K562 (cell line): ENCODE data around the gene DNALI1. TPM values are rescaled to one million over a fixed set of nuclear protein-coding genes. Genes with fewer than 3 reads are reported as not detected.

Experiments used
- BRD4 ChIP-seq: fragments of 200-600 bp; sonication (generic); IDR thresholded peaks from 2 replicates; pipeline ENCODE4 v1.6.1; 2017; ENCODE audit warnings: inconsistent platforms
- CBX3 ChIP-seq, 2 experiments: IDR thresholded peaks; 1 replicate in 1 of 2; 2 replicates in 1 of 2; pipeline ENCODE4 v1.6.1; 2012; ENCODE audit warnings: inconsistent platforms in 2 of 2, low read length in 2 of 2, borderline replicate concordance in 1 of 2, control low read depth in 1 of 2
- CHAMP1 ChIP-seq: fragments of 450-650 bp; IDR thresholded peaks from 2 replicates; pipeline ENCODE4 v1.6.1; 2016; ENCODE audit warnings: mild to moderate bottlenecking
- FIP1L1 ChIP-seq: fragments of 200-400 bp; formaldehyde crosslinking; IDR thresholded peaks from 2 replicates; pipeline ENCODE4 v1.6.1; 2018; ENCODE audit warnings: mild to moderate bottlenecking, low read depth, low read length; ENCODE audit not compliant: poor library complexity, severe bottlenecking
- GATA2 ChIP-seq: sonication (generic); formaldehyde crosslinking; IDR thresholded peaks from 2 replicates; pipeline ENCODE4 v1.4.0; 2020; ENCODE audit warnings: mild to moderate bottlenecking, missing genetic modification reagents
- HCFC1 ChIP-seq: IDR thresholded peaks from 2 replicates; pipeline ENCODE4 v1.6.1; 2012; ENCODE audit warnings: low read depth, low read length, improper control_type of control experiment
- NEUROD1 ChIP-seq: fragments of 150-350 bp; IDR thresholded peaks from 2 replicates; pipeline ENCODE4 v1.6.1; 2014; ENCODE audit warnings: borderline replicate concordance, low read length, low read depth; ENCODE audit not compliant: partially characterized antibody
- POLR2AphosphoS2 ChIP-seq: IDR thresholded peaks from 2 replicates; pipeline ENCODE4 v1.6.1; 2012; ENCODE audit warnings: low read length, improper control_type of control experiment
- polyA plus RNA-seq, 8 experiments: library from polyadenylated mRNA; depleted of rRNA in 4 of 8; stranded (reverse) in 5 of 8; unstranded in 3 of 8; fragments of >200 nt; fragmentation: Nextera tagmentation in 2 of 8; fragmentation: Illumina TruSeq in 1 of 8; extraction: Ambion mirVana in 2 of 8; extraction: Trizol in 1 of 8; gene quantifications; 2 replicates each; pipeline versions ENCODE4 v1.2.1 to v1.2.3, GENCODE V29; 2011 to 2014; ENCODE audit warnings: inconsistent platforms in 1 of 8, missing spikeins in 1 of 8
- total RNA-seq, 7 experiments: library from RNA; depleted of rRNA in 6 of 7; stranded (reverse); fragments of >200 nt in 6 of 7; fragmentation: Illumina TruSeq in 2 of 7; extraction: Trizol in 2 of 7; gene quantifications; 2 replicates each; pipeline versions ENCODE4 v1.2.1 to v1.2.3, GENCODE V29; 2011 to 2021; ENCODE audit warnings: low replicate concordance in 1 of 7
- TF ChIP-seq, protein P1 (sequence below): fragments of 250-450 bp; sonication (Bioruptor Pico); IDR thresholded peaks from 2 replicates; pipeline ENCODE4 v1.4.0; 2020; ENCODE audit warnings: borderline replicate concordance
- TF ChIP-seq, protein P2 (sequence below): fragments of 450-650 bp; IDR thresholded peaks from 2 replicates; pipeline ENCODE4 v1.6.1; 2017; ENCODE audit warnings: mild to moderate bottlenecking, moderate library complexity

Gene DNALI1
- total and polyA plus RNA-seq, 9 of the 15 experiments (the other 6 are each of a cell fraction or from before 2014, with no cell fraction given), result 0.87 to 5.6 (median 1.2) TPM

DNA sequence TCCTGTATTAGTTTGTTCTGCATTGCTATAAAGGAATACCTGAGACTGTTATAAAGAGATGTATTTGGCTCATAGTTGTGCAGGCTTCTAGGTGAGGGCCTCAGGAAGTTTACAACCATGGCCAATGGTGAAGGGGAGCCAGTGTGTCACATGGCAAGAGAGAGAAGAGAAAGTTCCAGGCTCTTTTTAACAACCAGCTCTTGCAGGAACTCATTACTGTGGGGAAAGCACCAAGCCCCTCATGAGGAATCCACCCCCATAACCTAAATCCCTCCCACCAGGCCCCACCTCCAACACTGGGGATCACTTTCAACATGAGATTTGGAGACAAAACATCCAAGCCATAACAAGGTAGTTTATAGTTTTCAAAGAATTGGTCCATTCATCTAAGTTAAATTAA lies 37.1 kb upstream of the DNALI1 start (continued):
- TF ChIP-seq CBX3 (IDR thresholded peaks at IDR 0.05; ENCODE audit: borderline replicate concordance in 1 of 2, low read length in 2 of 2) (no peak), FIP1L1 (no peak), NEUROD1 (no peak), POLR2AphosphoS2 (no peak), HCFC1 (no peak), CHAMP1 (no peak), BRD4 (no peak), GATA2 (no peak)
- TF ChIP-seq, protein P1, sequence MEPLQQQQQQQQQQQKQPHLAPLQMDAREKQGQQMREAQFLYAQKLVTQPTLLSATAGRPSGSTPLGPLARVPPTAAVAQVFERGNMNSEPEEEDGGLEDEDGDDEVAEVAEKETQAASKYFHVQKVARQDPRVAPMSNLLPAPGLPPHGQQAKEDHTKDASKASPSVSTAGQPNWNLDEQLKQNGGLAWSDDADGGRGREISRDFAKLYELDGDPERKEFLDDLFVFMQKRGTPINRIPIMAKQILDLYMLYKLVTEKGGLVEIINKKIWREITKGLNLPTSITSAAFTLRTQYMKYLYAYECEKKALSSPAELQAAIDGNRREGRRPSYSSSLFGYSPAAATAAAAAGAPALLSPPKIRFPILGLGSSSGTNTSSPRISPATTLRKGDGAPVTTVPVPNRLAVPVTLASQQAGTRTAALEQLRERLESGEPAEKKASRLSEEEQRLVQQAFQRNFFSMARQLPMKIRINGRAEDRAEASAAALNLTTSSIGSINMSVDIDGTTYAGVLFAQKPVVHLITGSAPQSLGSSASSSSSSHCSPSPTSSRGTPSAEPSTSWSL (CRISPR knock-in tag), result no peak
- TF ChIP-seq, protein P2, sequence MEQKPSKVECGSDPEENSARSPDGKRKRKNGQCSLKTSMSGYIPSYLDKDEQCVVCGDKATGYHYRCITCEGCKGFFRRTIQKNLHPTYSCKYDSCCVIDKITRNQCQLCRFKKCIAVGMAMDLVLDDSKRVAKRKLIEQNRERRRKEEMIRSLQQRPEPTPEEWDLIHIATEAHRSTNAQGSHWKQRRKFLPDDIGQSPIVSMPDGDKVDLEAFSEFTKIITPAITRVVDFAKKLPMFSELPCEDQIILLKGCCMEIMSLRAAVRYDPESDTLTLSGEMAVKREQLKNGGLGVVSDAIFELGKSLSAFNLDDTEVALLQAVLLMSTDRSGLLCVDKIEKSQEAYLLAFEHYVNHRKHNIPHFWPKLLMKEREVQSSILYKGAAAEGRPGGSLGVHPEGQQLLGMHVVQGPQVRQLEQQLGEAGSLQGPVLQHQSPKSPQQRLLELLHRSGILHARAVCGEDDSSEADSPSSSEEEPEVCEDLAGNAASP, result no peak
- TF ChIP-seq, all 486 proteins: peak for 0
